HepG2 (cell line): ENCODE measurements around the gene EGR1. TPM values are rescaled to one million over a fixed set of nuclear protein-coding genes. Genes with fewer than 3 reads are reported as not detected.

Experiments used
- ATAC-seq: fragments of 200-7000 bp; cut with Tn5 transposase; 3 replicates; pipeline ENCODE4 v1.9.1; 2020; ENCODE audit warnings: mild to moderate bottlenecking, moderate library complexity
- BruUV-seq: library from RNA; stranded (reverse); fragments of 400-500 nt; replicated peaks from 2 replicates; lab custom pipeline; 2021; lab: Mats Ljungman, UMichigan
- CTCF ChIA-PET: fragments of 300-600 bp; formaldehyde crosslinking; extraction: SDS; loops from one replicate; lab custom pipeline; 2021; ENCODE audit warnings: low total read pairs, inconsistent platforms, low intra/inter-chr PET ratio; lab: Yijun Ruan, JAX
- POLR2A ChIA-PET: fragments of 350-600 bp; sonication (Branson Sonifier 250); formaldehyde crosslinking; loops from one replicate; lab custom pipeline; 2020; ENCODE audit warnings: antibody characterized with exemption, inconsistent platforms; lab: Yijun Ruan, JAX
- DNase-seq: peaks from one replicate; pipeline ENCODE4 v3.0.0-alpha.2; 2015; ENCODE audit warnings: low spot score
- FAIRE-seq: peaks from 3 replicates; lab custom pipeline; 2011; peaks lifted over from hg19 to GRCh38; lab: Jason Lieb, UNC
- H2AFZ ChIP-seq: one replicate; pipeline ENCODE4 v1.6.1; 2011; ENCODE audit warnings: low read length, inconsistent platforms
- H3K27ac ChIP-seq: fragments of 300-600 bp; 3 replicates; pipeline ENCODE4 v1.8.0; 2011; ENCODE audit warnings: mixed run types, mild to moderate bottlenecking, mixed read lengths, low read length, inconsistent platforms; ENCODE audit not compliant: insufficient read depth; ENCODE audit errors: extremely low read length
- H3K27me3 ChIP-seq, 2 experiments: fragments of 200-600 bp in 1 of 2; 2 replicates in 1 of 2; 3 replicates in 1 of 2; pipeline versions ENCODE4 v1.6.0 to v1.8.0; 2011; ENCODE audit warnings: low read length in 2 of 2, mild to moderate bottlenecking in 2 of 2, moderate library complexity in 2 of 2, inconsistent platforms in 1 of 2; ENCODE audit not compliant: insufficient read depth in 2 of 2, control insufficient read depth in 1 of 2
- H3K36me3 ChIP-seq, 2 experiments: fragments of 200-600 bp in 1 of 2; replicated peaks in 1 of 2; 2 replicates in 1 of 2; 3 replicates in 1 of 2; pipeline versions ENCODE4 v1.5.1 to v1.8.0; 2011; ENCODE audit warnings: low read length in 2 of 2, inconsistent platforms in 1 of 2; ENCODE audit not compliant: insufficient read depth in 2 of 2, control insufficient read depth in 1 of 2
- H3K4me1 ChIP-seq: 2 replicates; pipeline ENCODE4 v1.5.1; 2012; ENCODE audit warnings: low read length, inconsistent platforms; ENCODE audit not compliant: insufficient read depth
- H3K4me2 ChIP-seq: 2 replicates; pipeline ENCODE4 v1.6.0; 2011; ENCODE audit warnings: low read depth, low read length, inconsistent platforms
- H3K4me3 ChIP-seq, 3 experiments: fragments of 200-600 bp in 1 of 3; sonication (generic), shearing (Covaris generic) in 1 of 3; replicated peaks in 1 of 3; 2 replicates each; pipeline ENCODE4 v1.5.1; 2011 to 2016; ENCODE audit warnings: low read length in 3 of 3, inconsistent platforms in 2 of 3, low read depth in 2 of 3, mild to moderate bottlenecking in 2 of 3, control low read depth in 1 of 3, mixed read lengths in 1 of 3; ENCODE audit not compliant: insufficient read depth in 1 of 3
- H3K79me2 ChIP-seq: one replicate; pipeline ENCODE4 v1.6.1; 2011; ENCODE audit warnings: low read length, inconsistent platforms; ENCODE audit not compliant: insufficient read depth
- H3K9ac ChIP-seq: 2 replicates; pipeline ENCODE4 v1.6.0; 2011; ENCODE audit warnings: mild to moderate bottlenecking, low read depth, low read length, inconsistent platforms; ENCODE audit not compliant: insufficient read depth
- H3K9me3 ChIP-seq: 2 replicates; pipeline ENCODE4 v1.5.1; 2012; ENCODE audit warnings: mild to moderate bottlenecking, low read length
- H4K20me1 ChIP-seq: 2 replicates; pipeline ENCODE4 v1.6.0; 2011; ENCODE audit warnings: inconsistent platforms, mild to moderate bottlenecking, low read length, moderate library complexity; ENCODE audit not compliant: insufficient read depth
- CBX2 ChIP-seq, 2 experiments: fragments of 200-600 bp in 1 of 2; sonication (generic); formaldehyde crosslinking in 1 of 2; IDR thresholded peaks; 2 replicates each; pipeline versions ENCODE4 v1.7.0 to v1.8.1; 2018 to 2022; ENCODE audit warnings: low read depth in 2 of 2, low read length in 1 of 2, mild to moderate bottlenecking in 1 of 2, missing genetic modification reagents in 1 of 2
- CERS6 ChIP-seq: sonication (generic); formaldehyde crosslinking; IDR thresholded peaks from 2 replicates; pipeline ENCODE4 v1.5.0; 2020; ENCODE audit warnings: missing genetic modification reagents
- MXD3 ChIP-seq: IDR thresholded peaks from 2 replicates; pipeline ENCODE4 v1.6.1; 2016; ENCODE audit warnings: mild to moderate bottlenecking, missing biosample characterization, missing genetic modification reagents
- NBN ChIP-seq: fragments of 450-650 bp; conservative IDR thresholded peaks from 2 replicates; pipeline ENCODE4 v1.6.1; 2017
- SIX1 ChIP-seq: sonication (generic); formaldehyde crosslinking; IDR thresholded peaks from 2 replicates; pipeline ENCODE4 v1.4.0; 2020; ENCODE audit warnings: missing genetic modification reagents, borderline replicate concordance
- SRSF9 ChIP-seq: fragments of 200-400 bp; formaldehyde crosslinking; IDR thresholded peaks from 2 replicates; pipeline ENCODE4 v1.6.1; 2018; ENCODE audit warnings: borderline replicate concordance, mild to moderate bottlenecking, low read depth, low read length; ENCODE audit not compliant: insufficient read depth, poor library complexity, severe bottlenecking
- STAT5B ChIP-seq: sonication (generic); formaldehyde crosslinking; IDR thresholded peaks from 2 replicates; pipeline ENCODE4 v1.4.0; 2020; ENCODE audit warnings: missing genetic modification reagents
- TFE3 ChIP-seq: IDR thresholded peaks from 2 replicates; pipeline ENCODE4 v1.6.1; 2016
- ZNF274 ChIP-seq: sonication (generic); formaldehyde crosslinking; IDR thresholded peaks from 2 replicates; pipeline ENCODE4 v1.5.1; 2020; ENCODE audit warnings: mild to moderate bottlenecking, missing genetic modification reagents
- WGBS: methylation state at CpG from one replicate; pipeline ENCODE4 v1.1.6; 2017; ENCODE audit warnings: low lambda C conversion rate; 5-methylcytosine and 5-hydroxymethylcytosine counted together
- in situ Hi-C: cut with HindIII; loops from 2 replicates; pipeline ENCODE4 v1.10.0; 2017; ENCODE audit warnings: low pct_unique_long_range_greater_than_20kb; ENCODE audit not compliant: extremely low pct_ligation_motif_present
- intact Hi-C: fragments of 100-400 bp; cut with micrococcal nuclease; formaldehyde crosslinking; loops from one replicate; pipeline ENCODE4 v1.10.0; 2022; ENCODE audit not compliant: unreplicated experiment
- polyA plus RNA-seq, 8 experiments: library from polyadenylated mRNA; depleted of rRNA in 3 of 8; stranded (reverse) in 7 of 8; unstranded in 1 of 8; fragments of >200 nt; fragmentation: Illumina TruSeq in 4 of 8; extraction: Trizol in 4 of 8; gene quantifications; 2 replicates each; pipeline versions ENCODE4 v1.2.1 to v1.2.3, GENCODE V29; 2011 to 2016; ENCODE audit warnings: low read depth in 4 of 8, missing spikeins in 1 of 8, mixed read lengths in 1 of 8; ENCODE audit not compliant: insufficient read depth in 1 of 8
- total RNA-seq, 5 experiments: library from RNA; depleted of rRNA; stranded (reverse); fragments of >200 nt; fragmentation: Illumina TruSeq; extraction: Trizol; gene quantifications; 2 replicates each; pipeline ENCODE4 v1.2.3, GENCODE V29; 2016; ENCODE audit warnings: low read depth in 1 of 5
- TF ChIP-seq, protein P1 (sequence below): sonication (generic); formaldehyde crosslinking; IDR thresholded peaks from 2 replicates; pipeline ENCODE4 v1.5.1; 2020; ENCODE audit warnings: missing genetic modification reagents, mild to moderate bottlenecking, borderline replicate concordance
- TF ChIP-seq, protein P2 (sequence below): sonication (generic); formaldehyde crosslinking; IDR thresholded peaks from 2 replicates; pipeline ENCODE4 v1.4.0; 2020; ENCODE audit warnings: missing genetic modification reagents
- TF ChIP-seq, protein P3 (sequence below): sonication (generic); formaldehyde crosslinking; IDR thresholded peaks from 2 replicates; pipeline ENCODE4 v1.8.0; 2022; ENCODE audit warnings: mild to moderate bottlenecking, missing genetic modification reagents
- TF ChIP-seq, protein P4 (sequence below): IDR thresholded peaks from 2 replicates; pipeline ENCODE4 v1.6.1; 2018; ENCODE audit warnings: missing genetic modification reagents

EGR1 gene
- total and polyA plus RNA-seq, 2 of the 13 experiments (the other 11 are each of a cell fraction or from before 2014, with no cell fraction given): 4.1 to 4.5 TPM

DNA sequence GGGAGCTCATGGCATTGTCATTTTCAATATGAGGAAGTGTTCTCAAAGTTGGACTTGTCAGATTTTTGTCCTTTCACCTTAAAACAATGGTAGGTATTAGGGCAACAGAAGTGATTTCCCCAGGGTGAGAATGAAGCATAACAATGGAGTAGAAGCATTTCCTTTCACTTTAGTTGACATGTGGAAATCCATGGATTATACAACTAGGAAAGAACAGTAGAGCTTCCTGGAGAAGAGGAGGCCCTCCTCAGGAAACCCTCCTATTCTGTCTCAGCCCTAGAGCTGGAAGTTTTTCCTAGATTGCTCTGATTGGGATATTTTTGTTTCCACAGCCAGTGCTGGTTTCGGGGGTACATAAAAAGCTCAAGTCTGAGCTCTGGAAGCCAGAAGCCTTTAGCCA lies 40.2 kb upstream of the EGR1 start:
- no peak overlapping the region for H3K9ac ChIP-seq
- H2AFZ ChIP-seq: no peak overlapping the region
- no peaks in the 10 kb centered on the region for H3K27me3 ChIP-seq
- no peaks in the 10 kb centered on the region for H3K9me3 ChIP-seq
- no peaks in the 10 kb centered on the region for H3K79me2 ChIP-seq
- ATAC-seq (no peak), FAIRE-seq (no peak), DNase-seq (no peak)
- H3K4me3 ChIP-seq: no peak overlapping the region
- H3K36me3 ChIP-seq: peaks cover 23 to 69% of the 10 kb centered on the region in 2 experiments
- intact Hi-C loops: no loop called here
- no peak overlapping the region for H3K4me2 ChIP-seq
- WGBS: 100% methylated on average over 1 of the region's 1 CpG
- H4K20me1 ChIP-seq: no peaks in the 10 kb centered on the region
- CTCF ChIA-PET: no interaction called here
- H3K27ac ChIP-seq: no peak overlapping the region
- POLR2A ChIA-PET: no interaction called here
- H3K4me1 ChIP-seq: no peaks in the 10 kb centered on the region
- in situ Hi-C loops: no loop called here
- no TSS peak for BruUV-seq
- no peak for TF ChIP-seq CERS6 (CRISPR knock-in tag)
- TF ChIP-seq ZNF274 (CRISPR knock-in tag): no peak
- TF ChIP-seq, protein P1, sequence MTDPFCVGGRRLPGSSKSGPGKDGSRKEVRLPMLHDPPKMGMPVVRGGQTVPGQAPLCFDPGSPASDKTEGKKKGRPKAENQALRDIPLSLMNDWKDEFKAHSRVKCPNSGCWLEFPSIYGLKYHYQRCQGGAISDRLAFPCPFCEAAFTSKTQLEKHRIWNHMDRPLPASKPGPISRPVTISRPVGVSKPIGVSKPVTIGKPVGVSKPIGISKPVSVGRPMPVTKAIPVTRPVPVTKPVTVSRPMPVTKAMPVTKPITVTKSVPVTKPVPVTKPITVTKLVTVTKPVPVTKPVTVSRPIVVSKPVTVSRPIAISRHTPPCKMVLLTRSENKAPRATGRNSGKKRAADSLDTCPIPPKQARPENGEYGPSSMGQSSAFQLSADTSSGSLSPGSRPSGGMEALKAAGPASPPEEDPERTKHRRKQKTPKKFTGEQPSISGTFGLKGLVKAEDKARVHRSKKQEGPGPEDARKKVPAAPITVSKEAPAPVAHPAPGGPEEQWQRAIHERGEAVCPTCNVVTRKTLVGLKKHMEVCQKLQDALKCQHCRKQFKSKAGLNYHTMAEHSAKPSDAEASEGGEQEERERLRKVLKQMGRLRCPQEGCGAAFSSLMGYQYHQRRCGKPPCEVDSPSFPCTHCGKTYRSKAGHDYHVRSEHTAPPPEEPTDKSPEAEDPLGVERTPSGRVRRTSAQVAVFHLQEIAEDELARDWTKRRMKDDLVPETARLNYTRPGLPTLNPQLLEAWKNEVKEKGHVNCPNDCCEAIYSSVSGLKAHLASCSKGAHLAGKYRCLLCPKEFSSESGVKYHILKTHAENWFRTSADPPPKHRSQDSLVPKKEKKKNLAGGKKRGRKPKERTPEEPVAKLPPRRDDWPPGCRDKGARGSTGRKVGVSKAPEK (CRISPR knock-in tag): no peak
- no peak for TF ChIP-seq STAT5B (CRISPR knock-in tag)
- TF ChIP-seq SIX1 (CRISPR knock-in tag): no peak
- TF ChIP-seq, protein P2, sequence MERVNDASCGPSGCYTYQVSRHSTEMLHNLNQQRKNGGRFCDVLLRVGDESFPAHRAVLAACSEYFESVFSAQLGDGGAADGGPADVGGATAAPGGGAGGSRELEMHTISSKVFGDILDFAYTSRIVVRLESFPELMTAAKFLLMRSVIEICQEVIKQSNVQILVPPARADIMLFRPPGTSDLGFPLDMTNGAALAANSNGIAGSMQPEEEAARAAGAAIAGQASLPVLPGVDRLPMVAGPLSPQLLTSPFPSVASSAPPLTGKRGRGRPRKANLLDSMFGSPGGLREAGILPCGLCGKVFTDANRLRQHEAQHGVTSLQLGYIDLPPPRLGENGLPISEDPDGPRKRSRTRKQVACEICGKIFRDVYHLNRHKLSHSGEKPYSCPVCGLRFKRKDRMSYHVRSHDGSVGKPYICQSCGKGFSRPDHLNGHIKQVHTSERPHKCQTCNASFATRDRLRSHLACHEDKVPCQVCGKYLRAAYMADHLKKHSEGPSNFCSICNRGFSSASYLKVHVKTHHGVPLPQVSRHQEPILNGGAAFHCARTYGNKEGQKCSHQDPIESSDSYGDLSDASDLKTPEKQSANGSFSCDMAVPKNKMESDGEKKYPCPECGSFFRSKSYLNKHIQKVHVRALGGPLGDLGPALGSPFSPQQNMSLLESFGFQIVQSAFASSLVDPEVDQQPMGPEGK: no peak
- TF ChIP-seq CBX2 (IDR thresholded peaks at IDR 0.05; ENCODE audit: low read depth, low read length): no peak
- TF ChIP-seq CBX2 (CRISPR knock-in tag; IDR thresholded peaks at IDR 0.05; ENCODE audit: low read depth): no peak
- TF ChIP-seq, protein P3, sequence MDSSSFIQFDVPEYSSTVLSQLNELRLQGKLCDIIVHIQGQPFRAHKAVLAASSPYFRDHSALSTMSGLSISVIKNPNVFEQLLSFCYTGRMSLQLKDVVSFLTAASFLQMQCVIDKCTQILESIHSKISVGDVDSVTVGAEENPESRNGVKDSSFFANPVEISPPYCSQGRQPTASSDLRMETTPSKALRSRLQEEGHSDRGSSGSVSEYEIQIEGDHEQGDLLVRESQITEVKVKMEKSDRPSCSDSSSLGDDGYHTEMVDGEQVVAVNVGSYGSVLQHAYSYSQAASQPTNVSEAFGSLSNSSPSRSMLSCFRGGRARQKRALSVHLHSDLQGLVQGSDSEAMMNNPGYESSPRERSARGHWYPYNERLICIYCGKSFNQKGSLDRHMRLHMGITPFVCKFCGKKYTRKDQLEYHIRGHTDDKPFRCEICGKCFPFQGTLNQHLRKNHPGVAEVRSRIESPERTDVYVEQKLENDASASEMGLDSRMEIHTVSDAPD (CRISPR knock-in tag): no peak
- no peak for TF ChIP-seq MXD3
- no peak for TF ChIP-seq TFE3 (CRISPR knock-in tag)
- TF ChIP-seq, protein P4, sequence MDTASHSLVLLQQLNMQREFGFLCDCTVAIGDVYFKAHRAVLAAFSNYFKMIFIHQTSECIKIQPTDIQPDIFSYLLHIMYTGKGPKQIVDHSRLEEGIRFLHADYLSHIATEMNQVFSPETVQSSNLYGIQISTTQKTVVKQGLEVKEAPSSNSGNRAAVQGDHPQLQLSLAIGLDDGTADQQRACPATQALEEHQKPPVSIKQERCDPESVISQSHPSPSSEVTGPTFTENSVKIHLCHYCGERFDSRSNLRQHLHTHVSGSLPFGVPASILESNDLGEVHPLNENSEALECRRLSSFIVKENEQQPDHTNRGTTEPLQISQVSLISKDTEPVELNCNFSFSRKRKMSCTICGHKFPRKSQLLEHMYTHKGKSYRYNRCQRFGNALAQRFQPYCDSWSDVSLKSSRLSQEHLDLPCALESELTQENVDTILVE (CRISPR knock-in tag): no peak
- TF ChIP-seq SRSF9: no peak
- TF ChIP-seq NBN: no peak
